NCI-H2227 (cell line): ENCODE measurements around the gene TMIGD1.
A peak's percentile ranks its signal among the peaks of the same experiment; 100 is the strongest.

Experiments
- DNase-seq: peaks from one replicate; lab custom pipeline; 2025; ENCODE audit not compliant: unreplicated experiment; lab: John Stamatoyannopoulos, UW

Gene TMIGD1

GRCh38 chr17:30290696-30291542, 42.9 kb downstream of the TMIGD1 start:
- peak; percentile 15 for DNase-seq

GRCh38 chr17:30290077-30290476, 43.8 kb downstream of the TMIGD1 start:
- no peak for DNase-seq

- no peak for DNase-seq
Observed at GRCh38 chr17:30279156-30279555, 54.7 kb downstream of the TMIGD1 start.

- peak; percentile 40 for DNase-seq
Observed at GRCh38 chr17:30278032-30278431, 55.8 kb downstream of the TMIGD1 start.

GRCh38 chr17:30275911-30276310, 57.9 kb downstream of the TMIGD1 start:
- no peak for DNase-seq

GRCh38 chr17:30274887-30275286, 59.0 kb downstream of the TMIGD1 start:
- DNase-seq, result no peak

GRCh38 chr17:30273373-30273772, 60.5 kb downstream of the TMIGD1 start:
- DNase-seq, result no peak

- DNase-seq, result no peak
Observed at GRCh38 chr17:30271102-30271501, 62.8 kb downstream of the TMIGD1 start.

GRCh38 chr17:30267625-30268024, 66.2 kb downstream of the TMIGD1 start:
- no peak for DNase-seq
